HG02885 (cell line): ENCODE measurements around the gene MICAL3.
"Not testable (repeated sequence)": the region's sequence is repeated elsewhere in the genome, so short reads cannot be mapped to it uniquely, and the experiment has no call there.

Source experiments
- ATAC-seq: cut with Tn5 transposase; IDR thresholded peaks from one replicate; pipeline ENCODE4 v1.9.1; 2021; ENCODE audit warnings: mild to moderate bottlenecking; ENCODE audit not compliant: unreplicated experiment, poor library complexity

MICAL3 gene

DNA sequence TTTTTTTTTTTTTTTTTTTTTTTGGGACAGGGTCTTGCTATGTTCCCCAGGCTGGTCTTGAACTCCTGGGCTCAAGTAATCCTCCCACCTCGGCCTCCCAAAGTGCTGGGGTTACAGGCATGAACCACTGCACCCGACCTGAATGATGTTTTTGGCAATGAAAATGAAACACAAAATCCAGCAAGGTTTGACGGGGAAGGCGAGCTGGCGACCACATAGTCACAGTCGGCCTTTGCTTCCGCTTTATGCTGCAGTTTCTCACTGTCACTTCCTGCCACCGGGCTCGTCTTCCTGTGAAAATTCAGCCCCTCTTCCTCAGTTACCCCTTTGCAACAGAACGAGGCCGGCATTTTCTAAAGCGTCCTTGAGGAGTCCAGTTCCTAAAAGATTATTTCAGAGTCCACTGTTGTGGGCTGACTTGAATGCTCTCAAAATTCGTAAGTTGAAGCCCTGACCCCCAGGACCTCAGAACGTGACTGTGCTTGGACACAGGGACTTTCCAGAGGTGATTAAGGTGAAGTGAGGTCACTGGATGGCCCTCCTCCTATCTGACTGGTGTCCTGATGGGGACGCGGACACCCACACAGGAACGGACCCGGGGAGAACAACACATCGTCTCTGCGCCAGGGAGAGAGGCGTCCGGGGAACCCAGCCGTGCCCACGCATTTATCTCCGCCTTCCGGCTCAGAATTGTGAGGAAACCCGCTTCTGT, 247.2 kb downstream of the MICAL3 start:
- ATAC-seq, result peak; percentile 33

- no peak for ATAC-seq
Measured at GRCh38 chr22:17775781-17776465, 248.4 kb downstream of the MICAL3 start.

- no peak for ATAC-seq
Measured at GRCh38 chr22:17774926-17775685, 249.3 kb downstream of the MICAL3 start.

- peak; percentile 35 for ATAC-seq
Measured at GRCh38 chr22:17774206-17774925, 250.0 kb downstream of the MICAL3 start, which contains the start of gene BID. Gene BID (minus strand): TSS chr22:17774469. CDS start chr22:17750116, 24,353 bp downstream.

DNA sequence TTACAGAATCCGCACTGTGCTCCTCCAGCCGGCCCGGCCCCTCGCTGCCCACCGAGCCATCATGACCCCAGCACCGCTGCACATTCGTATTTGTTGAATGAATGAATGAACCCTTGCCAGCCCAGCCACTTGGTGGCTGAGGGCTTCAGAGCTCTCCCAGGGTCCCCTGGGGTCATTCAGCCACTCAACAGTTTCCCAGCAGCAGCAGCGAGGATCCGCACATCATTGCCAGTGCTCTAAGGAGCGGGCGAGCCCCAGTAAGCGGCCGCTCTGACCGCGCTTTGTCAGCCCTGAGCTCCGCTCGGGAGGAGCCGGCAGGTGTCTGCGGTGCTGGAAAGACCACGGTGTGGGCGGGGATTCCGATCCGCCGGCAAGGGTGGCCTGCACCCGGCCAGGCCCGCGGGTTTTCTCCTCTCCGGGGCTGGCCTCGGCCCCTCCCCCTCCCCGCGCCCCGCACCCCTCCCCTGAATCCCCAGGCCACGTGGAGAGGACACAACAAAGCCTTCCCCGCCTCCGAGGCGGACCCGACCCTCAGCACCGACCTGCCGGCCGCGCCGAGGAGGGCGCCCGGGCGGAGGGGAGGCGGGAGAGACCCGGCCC, 250.7 kb downstream of the MICAL3 start:
- peak; percentile 40 for ATAC-seq

DNA sequence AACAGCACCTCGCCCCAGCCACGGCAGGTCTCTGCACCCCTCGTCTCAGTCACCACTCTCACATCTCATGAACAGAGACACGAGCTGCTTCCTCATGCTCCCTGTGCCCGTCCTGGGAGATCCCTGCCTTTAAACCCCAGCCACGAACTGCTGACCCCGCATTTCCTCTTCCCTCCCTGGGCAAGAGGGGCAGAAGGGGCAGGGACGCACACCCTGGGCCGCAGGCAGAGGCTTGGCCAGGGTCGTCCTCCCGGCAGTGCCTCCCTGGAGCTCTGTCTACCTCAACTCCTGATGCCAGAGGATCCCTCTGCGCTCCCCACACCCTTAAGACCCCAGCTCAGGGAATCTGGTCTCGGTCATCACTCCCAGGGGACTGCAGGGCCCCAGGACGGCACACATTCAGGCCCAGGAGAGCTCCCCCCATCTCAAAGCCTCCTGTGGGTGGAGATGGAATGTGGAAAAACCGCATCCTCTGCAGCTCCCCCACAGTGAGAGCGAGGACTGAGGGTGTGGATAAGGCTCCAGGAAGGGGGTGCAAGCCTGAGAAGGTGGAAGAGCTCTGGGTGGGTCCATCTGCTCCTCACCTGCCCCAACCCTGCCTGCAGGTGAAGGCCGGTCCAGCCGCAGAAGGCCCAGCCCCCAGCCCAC, 251.3 kb downstream of the MICAL3 start:
- ATAC-seq, result no peak

DNA sequence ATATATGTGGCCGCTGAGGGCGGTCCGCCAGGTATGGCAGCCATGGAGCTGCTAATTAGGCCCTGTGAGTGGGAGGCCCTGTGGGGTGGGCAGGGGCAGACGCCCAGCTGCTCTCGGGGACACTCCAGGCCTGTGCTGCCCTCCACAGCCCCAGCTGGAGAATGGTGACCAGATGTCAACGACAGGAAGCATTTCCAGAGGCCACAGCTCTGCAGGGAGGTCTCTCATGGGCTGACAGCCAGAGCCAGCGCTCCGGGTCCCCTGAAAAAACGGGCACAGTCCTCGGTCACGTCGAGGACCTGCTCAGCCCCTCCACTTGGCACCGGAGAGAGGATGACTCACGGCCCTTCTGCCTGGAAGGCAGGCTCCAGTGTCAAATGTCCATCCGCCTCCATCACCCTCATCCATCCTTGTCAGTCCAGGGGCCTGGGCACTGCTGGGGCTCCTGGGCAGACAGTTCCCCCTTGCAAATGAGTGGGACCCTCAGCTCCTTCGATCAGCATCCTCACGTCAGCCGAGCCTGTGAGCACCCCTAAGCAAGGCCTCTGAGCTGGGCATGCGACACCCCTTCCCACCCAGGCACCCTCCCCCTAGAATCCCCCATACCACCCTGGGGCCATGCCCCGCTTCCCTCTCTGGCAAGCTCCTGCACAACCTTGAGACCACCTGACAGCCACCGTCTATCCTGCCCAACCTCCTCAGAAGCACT, 252.0 kb downstream of the MICAL3 start:
- no peak for ATAC-seq

DNA sequence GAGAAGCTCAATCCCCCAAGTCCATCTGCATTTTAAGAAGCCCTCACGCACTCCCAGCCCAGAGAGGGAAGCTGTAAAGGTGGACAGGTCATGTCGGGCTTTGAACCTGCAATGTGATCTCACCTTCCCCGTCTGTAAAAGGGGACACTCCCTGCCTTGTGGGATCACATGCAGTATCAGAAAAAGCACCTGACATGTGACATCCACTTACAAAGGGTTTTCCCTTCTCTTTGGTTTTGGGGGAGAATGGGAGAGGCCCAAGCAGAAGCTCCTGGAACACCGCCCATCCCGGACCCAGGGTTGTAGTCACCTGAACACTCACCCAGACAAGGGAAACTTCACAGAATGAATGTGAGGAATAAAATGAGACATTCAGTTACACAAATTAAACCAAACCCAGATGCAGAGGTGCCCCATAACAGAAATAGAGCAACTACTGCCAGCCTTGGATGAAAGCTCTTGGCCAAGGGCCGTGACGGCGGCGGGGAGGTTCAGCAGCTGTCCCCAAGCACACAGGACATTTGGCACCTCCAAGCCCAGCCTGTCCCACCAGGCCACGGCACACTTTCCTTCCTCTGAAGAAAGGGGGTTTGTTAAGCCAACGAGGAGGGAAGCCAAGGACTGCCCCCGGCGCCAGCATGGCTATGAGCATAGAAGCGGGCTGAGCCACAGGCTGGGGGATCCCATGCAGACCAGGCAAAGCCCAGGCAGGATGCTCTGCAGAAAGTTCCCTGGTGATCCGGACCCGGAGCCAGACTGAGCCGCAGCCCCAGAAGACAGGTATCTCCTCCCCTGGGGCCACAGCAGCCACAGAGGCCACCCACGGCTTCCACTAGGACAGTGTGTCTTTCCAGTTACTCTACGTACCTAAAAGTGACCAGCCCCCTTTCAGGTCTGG, 253.9 kb downstream of the MICAL3 start:
- ATAC-seq, result no peak

GRCh38 chr22:17769716-17770082, 254.7 kb downstream of the MICAL3 start:
- no peak for ATAC-seq

GRCh38 chr22:17769013-17769715, 255.2 kb downstream of the MICAL3 start:
- ATAC-seq, result no peak

DNA sequence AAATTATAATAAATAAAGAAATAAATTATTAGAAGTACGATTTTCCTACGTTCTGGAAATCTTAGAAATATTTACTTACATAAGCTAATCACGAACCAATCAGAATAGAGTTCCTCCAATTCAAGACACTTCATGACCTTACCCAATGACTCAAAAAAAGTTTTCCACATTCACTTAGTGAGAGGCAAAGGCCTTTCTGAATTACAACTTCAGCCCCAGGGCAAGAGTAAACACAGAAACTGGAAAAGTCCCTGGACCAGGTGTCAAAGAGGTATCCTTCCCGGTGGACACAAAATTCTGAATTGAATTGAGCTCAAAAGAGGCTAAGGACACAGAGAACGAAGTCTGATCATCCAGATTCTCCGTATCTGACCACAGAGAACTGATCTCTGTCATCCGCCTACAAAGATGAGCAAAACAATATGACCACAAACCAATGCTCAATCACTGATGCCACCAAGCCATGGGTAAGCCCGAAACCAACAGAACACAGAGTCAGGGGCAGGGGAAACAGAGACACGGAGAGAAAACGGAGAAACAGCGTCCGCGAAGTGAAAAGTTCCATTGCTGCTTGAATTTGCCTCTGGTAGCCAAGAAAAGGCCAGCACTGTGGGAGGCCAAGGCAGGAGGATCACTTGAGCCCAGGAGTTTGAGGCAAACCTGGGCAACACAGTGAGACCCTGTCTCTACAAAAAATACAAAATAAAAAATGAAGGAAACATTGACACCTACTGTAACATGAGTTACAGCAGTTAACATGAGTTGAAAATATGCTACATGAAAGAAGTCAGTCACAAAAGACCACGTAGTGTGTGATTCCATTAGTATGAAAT, 256.9 kb downstream of the MICAL3 start:
- ATAC-seq, result peak; percentile 85

DNA sequence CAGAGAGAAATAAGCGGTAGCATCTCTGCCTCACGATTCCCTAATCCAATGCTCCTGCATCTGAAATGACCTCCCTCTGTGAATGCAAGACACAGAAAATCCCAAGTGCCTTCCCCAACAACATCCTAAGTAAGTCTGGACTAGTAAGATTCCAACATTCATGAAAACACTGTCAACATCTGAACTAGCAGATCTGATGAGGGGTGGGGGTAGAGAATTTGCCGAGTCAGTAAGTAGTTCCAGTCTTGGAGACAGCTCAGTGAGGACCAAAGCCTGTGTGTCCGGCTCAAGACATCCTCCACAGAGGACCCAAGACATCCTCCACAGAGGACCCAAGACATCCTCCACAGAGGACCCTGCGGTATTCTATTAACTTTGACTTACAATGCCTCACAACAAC, 259.5 kb downstream of the MICAL3 start:
- not testable (repeated sequence) for ATAC-seq

- no peak for ATAC-seq
Measured at GRCh38 chr22:17764036-17764435, 260.3 kb downstream of the MICAL3 start.

GRCh38 chr22:17763442-17763841, 260.9 kb downstream of the MICAL3 start:
- not testable (repeated sequence) for ATAC-seq

DNA sequence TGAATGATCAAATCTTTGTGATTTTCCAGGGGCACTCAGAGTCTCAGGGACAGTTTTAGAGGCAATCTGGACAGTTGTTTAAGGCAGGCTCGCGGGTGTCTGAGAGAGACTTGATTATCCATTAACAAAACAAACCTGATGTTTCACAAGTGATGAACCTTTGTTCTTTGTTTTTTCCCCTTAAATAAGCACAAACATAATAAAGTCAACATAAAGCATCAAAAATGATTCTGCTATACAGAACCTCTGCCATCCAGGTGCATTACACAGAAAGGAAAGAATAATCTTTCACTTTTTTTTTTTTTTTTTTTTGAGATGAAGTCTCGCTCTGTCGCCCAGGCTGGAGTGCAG, 263.2 kb downstream of the MICAL3 start:
- no peak for ATAC-seq

DNA sequence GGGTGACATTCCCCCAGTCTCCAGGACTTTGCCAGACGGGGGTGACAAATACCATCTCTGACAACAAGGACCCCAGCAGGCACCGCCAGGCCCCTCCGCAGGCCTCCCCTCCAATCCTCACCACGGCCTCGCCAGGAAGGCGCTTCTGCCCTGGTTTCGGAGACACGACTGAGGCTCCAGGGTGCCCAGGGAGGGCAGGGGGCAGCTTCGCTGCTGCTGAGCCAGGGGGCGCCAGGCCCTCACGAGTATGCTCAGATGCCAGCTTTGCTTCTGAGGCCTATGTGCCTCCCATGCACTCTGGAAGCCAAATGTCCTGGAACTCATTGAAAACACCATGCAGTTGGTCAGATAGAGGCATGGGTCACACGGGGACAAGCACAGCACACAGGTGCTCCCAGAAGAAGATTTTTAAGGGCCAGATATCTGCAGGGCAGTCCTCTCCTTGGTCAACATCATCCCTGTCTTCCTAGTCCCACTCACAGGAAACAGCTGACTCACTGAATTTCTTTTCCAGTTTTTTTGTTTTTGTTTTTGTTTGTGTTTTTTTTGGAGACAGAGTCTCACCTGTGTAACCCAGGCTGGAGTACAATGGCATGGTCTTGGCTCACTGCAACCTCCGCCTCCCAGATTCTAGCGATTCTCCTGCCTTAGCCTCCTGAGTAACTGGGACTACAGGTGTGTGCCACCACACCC, 270.0 kb downstream of the MICAL3 start:
- ATAC-seq, result no peak
